ENCODE data around the gene USP47. TPM values are rescaled to one million over a fixed set of nuclear protein-coding genes. Genes with fewer than 3 reads are reported as not detected.

USP47 gene
- total RNA-seq, 2 experiments from 2014 or later = 52.4 to 56.0 TPM

GRCh38 chr11:11880179-11880578 lies 38.4 kb downstream of the USP47 start:
- DNase-seq = no peak
- CTCF ChIA-PET = interaction anchor here (3.0 kb wide), 1 partner anchor 31 kb away, joined by 13 read pairs; no protein-coding TSS in a partner anchor
- Mint-ChIP-seq H3K4me1 (ENCODE audit: low read depth) (peaks cover 47% of the 10 kb centered on the region), H3K27me3 (ENCODE audit: low read depth) (no peaks in the 10 kb centered on the region), H3K9me3 (no peaks in the 10 kb centered on the region), H3K36me3 (ENCODE audit: low read depth) (peaks cover 15% of the 10 kb centered on the region), H3K4me3 (no peak overlapping the region), H3K27ac (no peak overlapping the region)
- intact Hi-C loops (cut with micrococcal nuclease) = loop anchor here (2.0 kb wide), 1 partner anchor 23 kb away; no protein-coding TSS in a partner anchor

- Mint-ChIP-seq H3K36me3 (ENCODE audit: low read depth) (peaks cover 35% of the 10 kb centered on the region), H3K4me1 (ENCODE audit: low read depth) (peaks cover 32% of the 10 kb centered on the region), H3K27ac (no peak overlapping the region), H3K4me3 (no peak overlapping the region), H3K9me3 (no peaks in the 10 kb centered on the region), H3K27me3 (ENCODE audit: low read depth) (no peaks in the 10 kb centered on the region)
- intact Hi-C loops (cut with micrococcal nuclease) = no loop called here
- CTCF ChIA-PET = interaction anchor here (1.3 to 2.7 kb wide), 3 partner anchors 33 to 84 kb away, joined by 4 to 8 read pairs (median 6); no protein-coding TSS in a partner anchor
- no peak for DNase-seq
Measured at GRCh38 chr11:11882539-11882938, 40.8 kb downstream of the USP47 start.

GRCh38 chr11:11884351-11884750 lies 42.6 kb downstream of the USP47 start:
- Mint-ChIP-seq H3K36me3 (ENCODE audit: low read depth) (peaks cover 46% of the 10 kb centered on the region), H3K9me3 (no peaks in the 10 kb centered on the region), H3K4me1 (ENCODE audit: low read depth) (peaks cover 29% of the 10 kb centered on the region), H3K27ac (no peak overlapping the region), H3K4me3 (no peak overlapping the region), H3K27me3 (ENCODE audit: low read depth) (no peaks in the 10 kb centered on the region)
- DNase-seq = no peak
- CTCF ChIA-PET = interaction anchor here (0.9 kb wide), 1 partner anchor 14 kb away, joined by 3 read pairs; no protein-coding TSS in a partner anchor
- intact Hi-C loops (cut with micrococcal nuclease) = no loop called here

GRCh38 chr11:11884774-11885481 lies 43.2 kb downstream of the USP47 start:
- H3K4me3 Mint-ChIP-seq = no peak overlapping the region

GRCh38 chr11:11894486-11894885 lies 52.7 kb downstream of the USP47 start:
- CTCF ChIA-PET = no interaction called here
- intact Hi-C loops (cut with micrococcal nuclease) = no loop called here
- no peak overlapping the region for H3K4me3 Mint-ChIP-seq
- H3K4me1 Mint-ChIP-seq (ENCODE audit: low read depth) = no peaks in the 10 kb centered on the region
- H3K9me3 Mint-ChIP-seq = no peaks in the 10 kb centered on the region
- DNase-seq = no peak
- H3K27ac Mint-ChIP-seq = no peak overlapping the region
- no peaks in the 10 kb centered on the region for H3K27me3 Mint-ChIP-seq (ENCODE audit: low read depth)
- peaks cover 7% of the 10 kb centered on the region for H3K36me3 Mint-ChIP-seq (ENCODE audit: low read depth)

More at GRCh38 chr11:11884774-11885481, 43.2 kb downstream of the USP47 start:
- H3K9me3 Mint-ChIP-seq = no peaks in the 10 kb centered on the region
- intact Hi-C loops (cut with micrococcal nuclease) = no loop called here
- no peak for DNase-seq
- H3K27me3 Mint-ChIP-seq (ENCODE audit: low read depth) = no peaks in the 10 kb centered on the region
- H3K36me3 Mint-ChIP-seq (ENCODE audit: low read depth) = peaks cover 46% of the 10 kb centered on the region
- CTCF ChIA-PET = interaction anchor here (0.6 kb wide), 1 partner anchor 28 kb away, joined by 3 read pairs; no protein-coding TSS in a partner anchor
- peaks cover 26% of the 10 kb centered on the region for H3K4me1 Mint-ChIP-seq (ENCODE audit: low read depth)
- no peak overlapping the region for H3K27ac Mint-ChIP-seq

- CTCF ChIA-PET = interaction anchor here (0.7 to 1.9 kb wide), 4 partner anchors 30 to 350 kb away, joined by 3 to 5 read pairs (median 4); no protein-coding TSS in a partner anchor
- Mint-ChIP-seq H3K9me3 (no peaks in the 10 kb centered on the region), H3K27ac (no peak overlapping the region), H3K4me3 (no peak overlapping the region), H3K27me3 (ENCODE audit: low read depth) (no peaks in the 10 kb centered on the region), H3K36me3 (ENCODE audit: low read depth) (peaks cover 8% of the 10 kb centered on the region), H3K4me1 (ENCODE audit: low read depth) (no peaks in the 10 kb centered on the region)
- intact Hi-C loops (cut with micrococcal nuclease) = loop anchor here (1.0 kb wide), 1 partner anchor 96 kb away; no protein-coding TSS in a partner anchor
- DNase-seq = no peak
Measured at GRCh38 chr11:11895672-11896071, 53.9 kb downstream of the USP47 start.

GRCh38 chr11:11898648-11899047 lies 56.9 kb downstream of the USP47 start:
- Mint-ChIP-seq H3K27me3 (ENCODE audit: low read depth) (no peaks in the 10 kb centered on the region), H3K36me3 (ENCODE audit: low read depth) (peaks cover 10% of the 10 kb centered on the region), H3K9me3 (no peaks in the 10 kb centered on the region), H3K27ac (no peak overlapping the region), H3K4me1 (ENCODE audit: low read depth) (no peaks in the 10 kb centered on the region), H3K4me3 (no peak overlapping the region)
- CTCF ChIA-PET = interaction anchor here (0.7 to 1.1 kb wide), 2 partner anchors 15 to 54 kb away, joined by 3 read pairs; no protein-coding TSS in a partner anchor
- intact Hi-C loops (cut with micrococcal nuclease) = no loop called here
- DNase-seq = no peak

GRCh38 chr11:11899401-11899800 lies 57.6 kb downstream of the USP47 start:
- H3K9me3 Mint-ChIP-seq = no peaks in the 10 kb centered on the region
- no peaks in the 10 kb centered on the region for H3K27me3 Mint-ChIP-seq (ENCODE audit: low read depth)
- CTCF ChIA-PET = interaction anchor here (1.1 kb wide), 1 partner anchor 55 kb away, joined by 3 read pairs; no protein-coding TSS in a partner anchor
- peaks cover 11% of the 10 kb centered on the region for H3K36me3 Mint-ChIP-seq (ENCODE audit: low read depth)
- H3K4me3 Mint-ChIP-seq = no peak overlapping the region
- H3K27ac Mint-ChIP-seq = no peak overlapping the region
- intact Hi-C loops (cut with micrococcal nuclease) = no loop called here
- no peaks in the 10 kb centered on the region for H3K4me1 Mint-ChIP-seq (ENCODE audit: low read depth)
- DNase-seq = no peak

GRCh38 chr11:11901929-11902328 lies 60.2 kb downstream of the USP47 start:
- H3K36me3 Mint-ChIP-seq (ENCODE audit: low read depth) = peaks cover 13% of the 10 kb centered on the region
- H3K4me1 Mint-ChIP-seq (ENCODE audit: low read depth) = no peaks in the 10 kb centered on the region
- no peak for DNase-seq
- no peak overlapping the region for H3K4me3 Mint-ChIP-seq
- CTCF ChIA-PET = interaction anchor here (0.7 to 1.0 kb wide), 2 partner anchors 25 to 143 kb away, joined by 3 read pairs; no protein-coding TSS in a partner anchor
- no peak overlapping the region for H3K27ac Mint-ChIP-seq
- intact Hi-C loops (cut with micrococcal nuclease) = no loop called here
- no peaks in the 10 kb centered on the region for H3K9me3 Mint-ChIP-seq
- no peaks in the 10 kb centered on the region for H3K27me3 Mint-ChIP-seq (ENCODE audit: low read depth)

- Mint-ChIP-seq H3K27me3 (ENCODE audit: low read depth) (no peaks in the 10 kb centered on the region), H3K27ac (no peak overlapping the region), H3K36me3 (ENCODE audit: low read depth) (peaks cover 22% of the 10 kb centered on the region), H3K4me1 (ENCODE audit: low read depth) (no peaks in the 10 kb centered on the region), H3K4me3 (no peak overlapping the region), H3K9me3 (no peaks in the 10 kb centered on the region)
- CTCF ChIA-PET = interaction anchor here (0.8 kb wide), 1 partner anchor 110 kb away, joined by 3 read pairs; no protein-coding TSS in a partner anchor
- no peak for DNase-seq
- intact Hi-C loops (cut with micrococcal nuclease) = no loop called here
Measured at GRCh38 chr11:11909727-11910126, 68.0 kb downstream of the USP47 start.

GRCh38 chr11:11910541-11910940 lies 68.8 kb downstream of the USP47 start:
- H3K27ac Mint-ChIP-seq = no peak overlapping the region
- CTCF ChIA-PET = no interaction called here
- H3K4me1 Mint-ChIP-seq (ENCODE audit: low read depth) = no peaks in the 10 kb centered on the region
- H3K4me3 Mint-ChIP-seq = no peak overlapping the region
- intact Hi-C loops (cut with micrococcal nuclease) = no loop called here
- peaks cover 21% of the 10 kb centered on the region for H3K36me3 Mint-ChIP-seq (ENCODE audit: low read depth)
- H3K9me3 Mint-ChIP-seq = no peaks in the 10 kb centered on the region
- no peak for DNase-seq
- H3K27me3 Mint-ChIP-seq (ENCODE audit: low read depth) = no peaks in the 10 kb centered on the region

- H3K27ac Mint-ChIP-seq = no peak overlapping the region
Measured at GRCh38 chr11:11913395-11913794, 71.6 kb downstream of the USP47 start.

More at GRCh38 chr11:11913395-11913794, 71.6 kb downstream of the USP47 start:
- H3K4me1 Mint-ChIP-seq (ENCODE audit: low read depth) = no peaks in the 10 kb centered on the region
- H3K4me3 Mint-ChIP-seq = no peak overlapping the region
- H3K9me3 Mint-ChIP-seq = no peaks in the 10 kb centered on the region
- DNase-seq = no peak
- CTCF ChIA-PET = interaction anchor here (0.9 to 1.3 kb wide), 2 partner anchors 19 to 54 kb away, joined by 3 to 4 read pairs; no protein-coding TSS in a partner anchor
- no peaks in the 10 kb centered on the region for H3K27me3 Mint-ChIP-seq (ENCODE audit: low read depth)
- peaks cover 23% of the 10 kb centered on the region for H3K36me3 Mint-ChIP-seq (ENCODE audit: low read depth)
- intact Hi-C loops (cut with micrococcal nuclease) = no loop called here

Data from activated naive CD4-positive, alpha-beta T cell treated with anti-CD3 and anti-CD28 coated beads for 36 hours (primary cell).